ENCODE measurements around the gene MAST4.

Gene MAST4

GRCh38 chr5:67215519-67216471 is 619.6 kb downstream of the MAST4 start:
- peak; percentile 100 for FAIRE-seq
- DNase-seq (ENCODE audit: insufficient read length, low spot score) = peak; percentile 49

- FAIRE-seq = no peak
- no peak for DNase-seq (ENCODE audit: insufficient read length, low spot score)
Observed at GRCh38 chr5:67216564-67216963, 620.4 kb downstream of the MAST4 start.

Measured in GM19239 (cell line).